GM18907 (cell line): ENCODE results near the gene ZBTB7C.

Experiments used
- ATAC-seq: cut with Tn5 transposase; IDR thresholded peaks from one replicate; pipeline ENCODE4 v1.9.1; 2021; ENCODE audit warnings: mild to moderate bottlenecking, moderate library complexity; ENCODE audit not compliant: unreplicated experiment

ZBTB7C gene

GRCh38 chr18:48326901-48327675, 82.1 kb downstream of the ZBTB7C start:
- ATAC-seq = no peak

GRCh38 chr18:48325115-48325665, 84.0 kb downstream of the ZBTB7C start:
- no peak for ATAC-seq

DNA sequence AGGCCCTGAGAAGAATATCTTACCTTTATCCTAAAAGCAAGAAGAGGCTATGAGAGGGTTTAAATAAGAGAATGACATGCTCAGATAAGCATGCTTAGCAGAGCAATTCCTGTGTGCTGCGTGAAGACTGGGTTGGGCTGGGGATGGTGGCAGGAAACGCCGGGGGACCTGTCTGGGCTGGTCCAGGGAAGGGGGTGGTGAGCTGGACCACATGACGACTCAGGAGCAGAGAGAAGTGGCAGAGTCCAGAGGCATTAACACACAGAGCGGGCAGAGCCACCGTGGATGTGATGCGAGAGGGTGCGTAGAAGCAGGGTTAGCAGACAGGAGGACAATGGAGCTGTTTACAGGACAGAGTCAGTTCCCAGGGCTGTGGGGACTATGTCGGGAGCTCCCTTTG, 84.5 kb downstream of the ZBTB7C start:
- ATAC-seq = no peak

DNA sequence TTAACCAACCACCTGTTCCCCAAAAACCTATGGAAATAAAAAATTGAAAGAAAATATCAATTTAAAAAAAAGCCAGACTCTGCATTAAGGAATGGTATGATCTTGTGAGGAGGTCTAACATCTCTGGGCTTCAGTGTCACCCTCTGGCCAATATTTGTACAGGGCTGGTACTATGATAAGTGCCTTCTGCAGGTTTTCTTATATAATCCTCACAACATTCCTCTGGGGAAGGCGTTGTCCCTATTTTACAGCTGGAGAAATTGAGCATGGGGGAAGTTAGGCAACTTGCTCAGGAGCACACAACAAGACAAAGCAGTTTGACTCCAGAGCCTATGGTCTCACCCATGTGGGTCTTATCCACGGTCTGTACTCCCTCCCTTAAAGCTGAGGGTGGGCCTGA, 86.0 kb downstream of the ZBTB7C start:
- no peak for ATAC-seq

- no peak for ATAC-seq
Observed at GRCh38 chr18:48321536-48321935, 87.6 kb downstream of the ZBTB7C start.

- ATAC-seq = no peak
Observed at GRCh38 chr18:48321121-48321520, 88.1 kb downstream of the ZBTB7C start.

DNA sequence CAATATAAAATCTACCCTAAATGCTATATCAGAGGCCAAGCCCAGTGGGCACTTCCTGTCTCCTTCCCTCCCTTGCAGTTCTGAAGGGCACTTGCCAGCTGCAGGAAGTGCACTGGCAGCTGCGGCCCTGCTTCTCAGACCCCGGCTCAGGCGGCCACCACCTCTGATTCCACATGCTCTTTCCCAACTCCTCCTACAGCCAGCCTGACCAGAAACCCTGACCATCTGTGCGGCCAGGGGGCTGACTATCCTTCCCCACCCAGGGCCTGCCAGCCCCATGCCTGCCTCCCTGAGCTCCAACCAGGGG, 88.6 kb downstream of the ZBTB7C start:
- no peak for ATAC-seq

DNA sequence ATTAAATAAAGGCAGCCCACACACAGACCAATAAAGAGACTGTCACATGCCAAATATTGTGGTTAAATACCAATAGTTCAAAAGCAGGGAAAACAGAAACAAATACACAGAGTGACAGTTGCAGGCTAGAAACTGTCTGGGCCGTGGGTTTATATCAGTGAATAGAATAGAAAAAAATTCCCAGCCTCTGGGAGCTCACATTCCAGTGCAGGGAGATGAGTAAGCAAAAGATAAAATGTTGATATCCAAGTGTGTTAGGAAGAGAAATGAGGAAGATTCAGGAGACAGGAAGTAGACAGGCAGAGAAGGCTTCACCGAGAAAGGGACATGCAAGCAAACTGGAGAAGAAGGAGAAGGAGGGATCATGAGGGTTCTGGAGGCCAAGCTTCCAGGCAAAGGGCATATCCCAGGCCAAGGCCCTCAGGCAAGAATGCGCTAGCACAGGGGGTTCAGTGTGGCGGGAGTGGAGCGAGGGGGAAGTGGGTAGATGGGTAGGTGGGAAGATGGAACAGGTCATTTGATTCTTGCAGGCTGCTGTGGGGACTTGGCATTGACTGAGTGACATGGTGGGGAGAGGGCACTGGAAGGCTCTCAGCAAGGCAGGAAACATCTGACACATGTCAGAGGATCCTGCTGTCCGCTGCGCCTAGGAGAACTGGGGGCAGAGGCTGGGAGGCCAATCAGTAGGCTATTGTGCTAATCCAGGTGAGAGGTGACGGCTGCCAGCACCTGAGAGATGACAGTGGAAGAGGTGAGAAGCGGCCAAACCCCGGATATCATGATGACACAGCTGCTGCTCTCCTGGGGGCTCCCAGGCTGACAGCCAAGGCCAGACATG, 89.2 kb downstream of the ZBTB7C start:
- ATAC-seq = no peak

DNA sequence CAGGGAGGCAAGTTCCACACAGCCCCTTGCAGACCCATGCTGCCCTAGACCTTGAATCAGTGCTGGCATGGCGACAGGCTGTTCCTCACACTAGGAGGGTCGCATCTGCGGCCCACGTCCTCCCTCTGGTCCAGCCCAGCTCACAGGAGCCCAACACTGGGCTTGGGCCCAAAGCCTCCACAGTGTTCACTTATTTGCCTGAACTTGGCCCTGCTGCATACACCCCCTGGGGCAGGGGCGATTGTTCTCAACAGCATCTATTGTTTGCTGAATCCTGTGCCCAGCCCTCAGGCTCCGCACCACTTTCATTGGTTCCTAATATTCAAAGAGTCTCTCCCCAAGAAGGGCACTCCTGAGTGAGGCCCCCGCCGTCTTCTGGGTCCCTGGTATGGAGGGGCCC, 90.7 kb downstream of the ZBTB7C start:
- no peak for ATAC-seq

- no peak for ATAC-seq
Observed at GRCh38 chr18:48317781-48318381, 91.3 kb downstream of the ZBTB7C start.

- no peak for ATAC-seq
Observed at GRCh38 chr18:48316177-48316576, 93.0 kb downstream of the ZBTB7C start.

GRCh38 chr18:48314690-48315089, 94.5 kb downstream of the ZBTB7C start:
- no peak for ATAC-seq

GRCh38 chr18:48313792-48314191, 95.4 kb downstream of the ZBTB7C start:
- ATAC-seq = no peak

GRCh38 chr18:48312066-48312465, 97.1 kb downstream of the ZBTB7C start:
- ATAC-seq = no peak

GRCh38 chr18:48310999-48311398, 98.2 kb downstream of the ZBTB7C start:
- no peak for ATAC-seq

GRCh38 chr18:48310353-48310752, 98.8 kb downstream of the ZBTB7C start:
- ATAC-seq = no peak

DNA sequence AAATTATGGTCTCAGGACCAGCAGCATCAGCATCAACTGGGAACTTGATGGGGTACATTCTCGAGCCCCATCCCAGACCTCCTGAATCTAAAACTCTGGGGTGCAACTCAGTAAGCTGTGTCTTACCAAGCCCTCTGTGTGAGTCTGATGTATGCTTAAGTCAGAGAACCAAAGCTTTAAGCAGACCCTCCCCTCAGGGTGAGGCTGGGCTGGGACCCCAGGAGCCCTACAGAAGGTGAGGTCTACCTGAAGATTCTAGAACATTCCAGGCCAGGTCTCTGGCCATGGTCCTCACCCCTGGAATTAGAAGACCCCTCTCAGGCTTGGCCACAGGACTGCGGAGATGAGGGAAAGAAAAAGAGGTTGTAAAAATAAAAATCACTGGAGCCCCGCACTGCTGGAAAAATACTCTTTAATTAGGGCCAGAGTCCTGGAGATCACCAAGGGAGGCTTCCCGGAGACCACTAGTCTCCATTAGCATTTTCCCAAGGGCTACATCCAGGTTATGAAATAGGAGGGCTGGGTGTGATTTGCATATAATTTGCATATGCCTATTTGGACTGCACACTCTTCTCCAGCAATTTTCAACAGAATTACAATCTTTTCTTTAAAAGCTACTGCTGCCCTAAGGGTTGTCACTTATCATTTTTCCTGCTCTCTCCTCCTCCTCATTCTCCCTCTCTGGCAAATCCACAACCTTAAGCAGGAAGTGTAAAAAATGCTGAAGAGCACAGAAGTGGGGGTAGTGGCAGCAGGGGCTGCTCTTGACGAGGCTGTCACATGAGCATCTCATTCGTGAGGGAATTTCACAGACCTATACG, 100.2 kb downstream of the ZBTB7C start:
- no peak for ATAC-seq

DNA sequence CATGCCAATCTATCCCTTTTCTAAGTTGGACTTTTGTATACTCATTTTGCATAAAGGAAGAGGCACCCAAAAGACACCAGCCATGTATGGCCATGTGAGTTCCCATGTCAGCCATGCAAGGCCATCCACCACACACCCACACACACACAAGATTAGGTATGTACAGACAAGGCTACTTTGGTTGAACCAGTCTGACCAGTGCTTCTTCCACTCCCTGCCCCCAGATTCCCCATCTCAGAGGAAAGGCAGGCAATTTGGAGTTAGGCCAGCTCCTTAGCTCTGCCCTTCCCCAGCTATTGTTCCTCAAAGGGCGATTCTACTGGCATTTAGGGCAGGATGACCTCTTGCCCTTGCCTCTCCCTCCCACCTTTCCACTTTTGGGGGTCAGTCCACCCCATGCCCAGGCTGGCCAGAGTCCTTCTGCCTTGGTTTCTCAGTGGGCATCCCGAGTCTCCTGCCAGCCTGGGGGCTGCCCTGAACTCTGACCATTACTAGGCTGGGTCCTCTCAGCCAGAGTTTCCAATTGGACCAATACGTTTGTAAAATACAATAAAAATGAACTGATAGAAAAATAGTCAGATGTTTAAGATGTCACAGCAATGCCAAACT, 101.1 kb downstream of the ZBTB7C start:
- no peak for ATAC-seq

DNA sequence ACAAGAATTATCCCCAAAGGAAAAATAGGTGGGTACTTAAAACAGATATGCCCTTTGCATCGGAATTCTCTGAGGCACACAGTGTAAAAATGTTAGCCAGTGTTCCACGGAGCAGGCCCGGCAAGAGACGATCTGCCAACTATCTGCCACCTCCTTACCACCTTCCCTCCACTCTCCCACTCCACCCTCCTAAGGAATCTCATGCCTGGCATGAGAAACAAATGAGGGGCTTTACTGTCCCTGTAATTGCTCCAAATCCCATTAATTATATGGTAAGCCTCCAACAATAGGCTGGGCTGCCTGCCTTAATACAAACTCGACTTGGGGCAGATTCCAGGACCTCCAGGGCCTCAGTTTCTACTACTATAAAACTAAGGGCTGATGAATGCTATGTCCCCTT, 102.3 kb downstream of the ZBTB7C start:
- no peak for ATAC-seq

DNA sequence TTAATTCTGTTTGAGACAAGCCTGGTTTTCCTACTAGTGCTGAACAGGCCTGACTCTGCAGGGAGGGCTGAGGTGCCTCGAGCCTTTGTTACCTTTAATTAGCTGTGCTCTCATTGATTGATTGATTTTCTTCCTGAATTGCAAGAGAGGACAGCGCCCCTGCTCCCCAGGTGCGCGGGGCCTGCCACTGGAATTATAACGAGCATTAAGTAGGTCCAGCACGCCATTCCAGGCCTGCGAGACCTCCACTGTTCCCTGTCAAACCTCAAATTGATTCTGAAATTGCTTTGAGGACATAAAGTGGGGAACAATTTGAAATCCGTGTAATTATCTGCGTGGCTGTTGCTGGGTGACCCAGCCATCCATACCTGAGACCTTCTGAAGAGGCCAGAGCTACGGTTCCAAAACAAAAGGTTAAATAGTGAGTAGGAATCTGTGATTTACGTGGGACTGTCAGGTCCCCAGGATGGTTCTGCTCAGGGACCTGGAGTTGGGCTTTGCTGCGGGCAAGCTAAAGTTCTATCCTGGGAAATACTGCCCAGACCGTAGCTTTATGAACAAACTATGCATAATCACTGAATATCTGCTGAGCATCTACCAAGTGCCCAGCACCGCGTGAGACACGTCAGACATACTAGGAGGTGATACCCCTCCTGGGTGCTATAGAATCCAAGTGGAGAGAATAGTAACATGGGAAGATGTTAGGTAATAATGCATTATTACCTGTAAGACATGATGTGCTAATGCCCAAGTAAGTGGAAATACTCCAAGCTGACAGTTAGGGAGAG, 104.1 kb downstream of the ZBTB7C start:
- no peak for ATAC-seq
